Urinary bladder (tissue), 4 donors: Measurements from ENCODE around the gene CLDN16. TPM values are rescaled to one million over a fixed set of nuclear protein-coding genes. Genes with fewer than 3 reads are reported as not detected.

Source experiments
- DNase-seq: peaks from one replicate; pipeline ENCODE4 v3.0.0-alpha.2; 2015; ENCODE audit errors: extremely low spot score
- H3K27ac ChIP-seq: one replicate; pipeline ENCODE4 v1.5.1; 2013; ENCODE audit warnings: low read depth, mild to moderate bottlenecking, moderate library complexity
- H3K36me3 ChIP-seq: one replicate; pipeline ENCODE4 v1.6.1; 2013; ENCODE audit warnings: mild to moderate bottlenecking, moderate library complexity; ENCODE audit not compliant: insufficient read depth
- H3K4me1 ChIP-seq: one replicate; pipeline ENCODE4 v1.6.1; 2013; ENCODE audit warnings: mild to moderate bottlenecking, moderate library complexity; ENCODE audit not compliant: insufficient read depth
- H3K4me3 ChIP-seq: one replicate; pipeline ENCODE4 v1.5.1; 2013; ENCODE audit warnings: low read depth, low read length
- WGBS: extraction: QIAGEN DNeasy Blood & Tissue Kit; methylation state at CpG from one replicate; pipeline ENCODE4 v1.1.7; 2013; 5-methylcytosine and 5-hydroxymethylcytosine counted together
- polyA plus RNA-seq: library from polyadenylated mRNA; stranded (reverse); fragments of 200-250 nt; gene quantifications from one replicate; pipeline ENCODE4 v1.2.3, GENCODE V29; 2013
- total RNA-seq: library from RNA; depleted of rRNA; stranded (reverse); fragments of >200 nt; gene quantifications from one replicate; pipeline ENCODE4 v1.2.3, GENCODE V29; 2014
- donor health status: healthy with polysubstance abuse.
- donor health status: healthy.

Gene CLDN16
- total and polyA plus RNA-seq, 2 donors = 0.16 to 0.37 TPM

DNA sequence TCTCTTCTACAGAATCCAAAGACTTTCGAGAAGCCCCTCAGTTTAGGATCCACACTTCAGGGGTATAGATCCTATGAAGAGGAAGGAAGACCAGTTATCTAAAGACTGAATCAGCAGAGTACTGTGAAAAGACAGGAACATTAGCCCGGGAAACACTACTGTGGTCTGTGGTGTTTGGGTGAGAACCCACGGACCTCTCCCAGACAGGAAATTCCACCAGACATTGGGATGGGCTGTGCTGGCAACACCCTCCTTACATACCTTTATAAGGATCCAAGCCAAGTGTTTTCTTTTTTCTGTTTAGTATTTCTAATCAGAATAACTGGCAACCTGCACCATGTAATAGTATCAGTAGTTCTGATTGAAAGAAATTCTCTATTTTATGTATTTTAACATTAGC, 47.7 kb downstream of the CLDN16 start:
- H3K27ac ChIP-seq = no peak overlapping the region
- no peak overlapping the region for H3K4me3 ChIP-seq
- WGBS = 66% methylated on average over 3 of the region's 3 CpGs
- no peak for DNase-seq
- no peaks in the 10 kb centered on the region for H3K4me1 ChIP-seq
- no peaks in the 10 kb centered on the region for H3K36me3 ChIP-seq

DNA sequence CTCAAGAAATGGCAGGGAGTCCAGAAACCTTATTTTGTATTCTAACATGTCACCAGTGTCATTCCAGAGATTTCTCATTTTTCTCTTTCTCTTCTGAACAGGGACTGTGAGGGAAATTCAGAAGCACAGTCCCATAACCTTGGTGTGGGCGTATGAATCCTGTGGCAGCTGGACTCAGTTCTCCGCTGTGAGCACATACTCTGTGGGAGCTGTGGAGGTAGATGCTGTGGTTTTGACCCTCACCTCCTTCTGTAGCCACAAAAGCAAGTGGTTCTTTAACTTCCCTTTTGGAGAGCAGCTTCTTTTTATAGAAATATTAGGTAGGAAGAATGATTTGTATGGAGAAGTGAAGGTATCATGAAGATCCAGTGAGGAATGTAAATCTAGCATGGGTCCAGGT, 48.4 kb downstream of the CLDN16 start:
- H3K27ac ChIP-seq = no peak overlapping the region
- DNase-seq = no peak
- no peaks in the 10 kb centered on the region for H3K4me1 ChIP-seq
- 86% methylated on average over 2 of the region's 2 CpGs for WGBS
- no peaks in the 10 kb centered on the region for H3K36me3 ChIP-seq
- H3K4me3 ChIP-seq = no peak overlapping the region

DNA sequence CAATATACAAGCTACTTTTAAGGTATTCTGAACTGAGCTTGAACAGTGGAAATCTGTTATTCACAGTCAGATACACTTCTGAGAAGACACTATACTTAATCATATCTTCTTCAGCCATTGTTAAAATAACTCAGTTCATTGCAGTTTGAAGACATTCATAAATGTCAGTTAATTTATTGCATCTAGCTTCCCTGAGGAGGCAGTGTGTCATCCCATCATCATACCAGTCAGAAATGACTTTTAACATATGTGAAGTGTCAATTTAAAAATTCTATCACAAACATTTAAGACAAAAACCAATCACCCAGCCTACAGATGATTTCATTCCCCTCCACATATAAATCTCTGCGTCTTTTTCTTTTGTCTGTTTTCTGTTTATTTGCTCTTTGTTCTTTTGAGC, 54.3 kb downstream of the CLDN16 start:
- 84% methylated on average over 1 of the region's 1 CpG for WGBS
- H3K36me3 ChIP-seq = no peaks in the 10 kb centered on the region

DNA sequence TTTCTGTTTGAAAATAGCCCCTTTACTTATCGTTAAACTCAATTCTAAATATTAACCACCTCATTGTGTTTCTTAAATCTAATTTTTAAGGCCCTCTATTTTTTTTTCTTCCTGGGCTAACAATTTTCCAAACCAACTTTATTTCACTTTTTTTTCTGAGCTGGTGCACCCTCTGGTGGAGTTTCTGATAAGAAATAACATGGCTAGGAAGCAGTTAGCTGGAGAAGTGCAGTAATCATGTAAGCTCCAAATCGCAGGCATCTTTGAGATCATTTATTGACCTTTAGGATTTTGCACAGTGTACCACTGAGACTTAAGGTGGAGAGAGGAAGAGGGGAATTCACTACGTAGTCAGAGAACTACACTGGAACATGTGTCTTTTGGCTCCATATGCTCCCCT, 55.3 kb downstream of the CLDN16 start:
- Histone ChIP-seq H3K4me1 (no peaks in the 10 kb centered on the region), H3K4me3 (no peak overlapping the region), H3K36me3 (no peaks in the 10 kb centered on the region), H3K27ac (no peak overlapping the region)
- no peak for DNase-seq
- 71% methylated on average over 3 of the region's 3 CpGs for WGBS

More for the DNA sequence above, 54.3 kb downstream of the CLDN16 start:
- Histone ChIP-seq H3K27ac (no peak overlapping the region), H3K4me3 (no peak overlapping the region), H3K4me1 (no peaks in the 10 kb centered on the region)
- DNase-seq = no peak

DNA sequence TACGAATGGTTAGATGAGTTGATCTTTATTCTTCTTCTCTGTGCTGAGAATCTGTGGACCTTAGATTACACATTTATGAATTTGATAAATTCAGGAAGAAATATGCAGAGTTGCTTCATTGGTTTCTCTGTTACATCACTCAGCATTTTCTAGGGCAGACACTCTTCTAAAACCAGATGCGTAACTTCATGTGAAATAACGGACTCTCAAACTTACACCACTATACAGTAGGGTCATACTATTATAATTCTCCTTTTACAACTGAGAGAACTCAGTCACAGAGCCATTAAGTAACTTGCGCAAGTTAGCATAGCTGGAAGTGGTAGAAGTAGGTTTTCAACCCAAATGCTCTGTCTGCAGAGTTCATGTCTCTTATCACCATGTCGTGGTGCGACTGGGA, 56.0 kb downstream of the CLDN16 start:
- Histone ChIP-seq H3K36me3 (no peaks in the 10 kb centered on the region), H3K4me3 (no peak overlapping the region), H3K4me1 (no peaks in the 10 kb centered on the region), H3K27ac (no peak overlapping the region)
- DNase-seq = no peak
- WGBS = 87% methylated on average over 6 of the region's 6 CpGs

DNA sequence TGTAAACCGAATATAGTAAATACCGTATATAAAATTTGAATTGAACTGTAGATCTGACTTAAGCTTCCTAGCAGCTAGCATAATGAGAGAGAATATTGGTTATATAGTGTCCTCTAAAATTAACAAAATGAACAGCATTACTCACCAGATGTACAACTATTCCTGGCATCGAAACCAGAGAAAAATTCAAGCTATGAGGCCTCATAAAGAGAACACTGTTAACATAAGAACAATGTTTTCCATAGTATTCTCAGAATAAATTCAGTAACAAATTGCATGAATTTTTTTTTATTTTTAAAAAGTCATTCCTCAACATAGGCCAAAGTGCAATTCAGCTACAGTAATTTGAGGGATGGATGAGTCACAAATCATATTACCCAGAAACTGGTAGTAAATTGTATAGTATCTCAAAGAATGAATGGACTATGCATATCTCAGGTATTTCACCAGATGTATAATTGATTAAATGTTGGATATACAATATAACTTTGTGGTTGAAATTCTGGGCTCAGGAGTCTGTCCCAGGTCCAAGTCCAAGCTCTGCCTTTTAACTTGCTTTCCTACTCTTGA, 56.7 kb downstream of the CLDN16 start:
- DNase-seq = no peak
- no peak overlapping the region for H3K27ac ChIP-seq
- WGBS = 86% methylated on average over 3 of the region's 3 CpGs
- no peaks in the 10 kb centered on the region for H3K36me3 ChIP-seq
- no peak overlapping the region for H3K4me3 ChIP-seq
- no peaks in the 10 kb centered on the region for H3K4me1 ChIP-seq

DNA sequence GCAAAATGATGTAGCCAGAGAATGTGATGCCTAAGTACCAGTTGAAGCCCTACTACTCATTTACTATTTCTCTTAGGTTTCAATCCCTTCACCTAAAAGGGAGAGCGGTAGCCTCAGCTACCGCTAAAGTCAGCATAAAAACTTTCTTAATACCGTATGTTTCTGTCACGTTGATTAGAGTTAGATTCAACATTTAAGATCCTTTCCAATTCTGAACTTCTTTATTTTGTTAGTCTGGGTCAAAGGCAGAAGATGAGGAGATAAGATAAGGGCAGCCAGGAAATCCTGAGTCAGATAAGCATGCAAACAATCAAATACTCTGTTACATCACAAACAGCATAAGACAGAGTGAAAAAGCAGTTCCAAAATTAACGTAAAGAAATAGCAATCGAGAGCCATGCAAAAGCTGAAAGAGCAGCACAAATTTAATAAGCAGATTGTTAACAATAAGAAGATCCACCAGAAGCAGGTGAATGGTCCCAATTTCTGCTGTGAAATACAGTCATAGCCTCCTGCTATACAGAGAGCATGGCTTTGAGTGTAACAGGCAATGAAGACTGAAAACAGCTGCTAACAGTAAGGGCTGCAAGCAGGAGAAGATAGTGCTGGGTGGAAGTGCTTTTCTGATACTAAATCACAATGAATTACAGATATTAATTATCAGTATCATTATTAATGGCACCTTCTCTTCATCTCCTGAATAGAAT, 58.8 kb downstream of the CLDN16 start:
- no peak for DNase-seq

DNA sequence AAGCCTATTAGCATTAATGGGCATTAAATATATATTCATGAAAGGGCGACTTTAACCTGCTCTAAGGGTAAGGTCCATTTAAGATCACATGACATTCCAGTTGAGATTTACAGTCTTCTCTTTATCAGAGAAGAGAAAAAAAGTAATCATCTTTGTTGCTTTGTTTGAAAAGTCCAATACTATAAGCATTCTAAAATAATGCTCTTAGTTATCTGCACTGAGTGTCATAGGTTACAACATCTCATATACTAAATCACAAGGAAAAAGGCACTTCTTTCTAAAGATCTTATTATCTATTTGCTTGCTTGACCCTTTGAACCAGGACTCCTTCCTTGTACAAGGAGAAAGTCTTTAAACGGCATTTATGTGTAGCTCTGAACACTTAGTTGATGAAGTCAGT, 60.3 kb downstream of the CLDN16 start:
- Histone ChIP-seq H3K4me3 (no peak overlapping the region), H3K36me3 (no peaks in the 10 kb centered on the region), H3K27ac (no peak overlapping the region), H3K4me1 (no peaks in the 10 kb centered on the region)
- 55% methylated on average over 2 of the region's 2 CpGs for WGBS
- DNase-seq = no peak

More for the DNA sequence above, 58.8 kb downstream of the CLDN16 start:
- 12% methylated on average over 6 of the region's 6 CpGs for WGBS
- no peak overlapping the region for H3K4me3 ChIP-seq
- H3K36me3 ChIP-seq = no peaks in the 10 kb centered on the region
- no peak overlapping the region for H3K27ac ChIP-seq
- no peaks in the 10 kb centered on the region for H3K4me1 ChIP-seq

DNA sequence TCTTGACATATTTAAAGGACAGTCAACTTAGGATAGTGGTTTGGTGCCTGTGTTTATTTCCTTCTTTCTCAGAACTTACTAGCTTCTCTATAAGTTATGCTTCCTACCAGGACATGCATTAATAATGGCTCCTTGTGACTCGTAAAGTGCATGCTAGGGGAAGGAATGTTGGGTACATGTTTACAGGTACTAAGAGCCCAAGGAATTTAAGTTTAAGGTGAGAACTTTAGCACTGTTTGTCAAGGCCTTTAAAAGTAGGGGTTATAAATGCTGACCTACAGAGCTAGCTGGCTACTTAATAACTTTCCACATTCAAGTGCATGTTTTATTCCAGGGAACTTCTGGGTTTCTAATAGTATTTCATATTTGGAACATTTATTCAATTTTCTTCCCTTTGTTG, 61.8 kb downstream of the CLDN16 start, which contains the start of gene TMEM207:
Gene TMEM207 (minus strand): TSS at position 101 of the 400 bp plus-strand sequence. CDS start 92 bp downstream, at position 9.
- no peak within 1 kb of the TSS for H3K27ac ChIP-seq
- H3K36me3 ChIP-seq = no peaks in the 10 kb centered on the region
- H3K4me1 ChIP-seq = no peaks in the 10 kb centered on the region
- no peak for DNase-seq
- 67% methylated on average over 1 of the region's 1 CpG for WGBS
- H3K4me3 ChIP-seq = no peak within 1 kb of the TSS

DNA sequence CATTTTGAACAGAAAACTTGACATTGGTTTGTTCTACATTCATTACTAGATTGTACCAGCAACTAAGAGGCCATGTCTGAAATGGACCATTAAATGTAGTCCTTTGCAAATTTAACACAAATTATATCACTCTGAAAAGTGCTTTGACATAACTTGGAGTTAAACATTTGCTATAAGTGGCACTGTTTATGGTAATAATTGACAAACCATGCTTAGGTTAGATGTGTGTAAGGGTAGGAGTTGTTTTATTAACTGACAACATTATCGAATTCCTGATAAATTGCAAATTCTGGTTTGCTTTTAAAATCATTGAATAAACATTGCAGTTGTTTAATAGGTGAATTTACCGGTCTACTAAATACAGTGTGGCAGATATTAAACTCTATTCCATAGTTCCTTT, 67.9 kb downstream of the CLDN16 start:
- WGBS = 60% methylated on average over 2 of the region's 2 CpGs

DNA sequence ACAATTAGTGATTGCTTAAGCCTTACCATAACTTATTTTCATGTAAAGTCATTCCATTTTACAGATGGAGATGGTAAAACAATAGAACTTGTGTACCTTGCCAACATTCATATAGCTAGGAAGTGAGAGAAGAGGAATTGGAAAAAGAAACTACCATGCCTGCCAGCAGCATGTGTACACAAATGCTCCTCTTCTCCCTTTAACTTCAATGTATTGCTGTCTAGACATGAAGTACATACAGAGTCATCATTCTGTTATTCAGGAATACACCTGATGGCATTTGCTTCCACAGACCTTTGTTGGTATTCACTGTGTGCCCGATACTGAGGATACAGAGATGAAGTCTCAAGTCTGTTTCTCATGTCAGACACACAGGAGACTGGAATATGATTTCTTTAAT, 68.8 kb downstream of the CLDN16 start:
- DNase-seq = no peak
- no peak overlapping the region for H3K4me3 ChIP-seq
- H3K4me1 ChIP-seq = no peaks in the 10 kb centered on the region
- H3K27ac ChIP-seq = no peak overlapping the region
- no peaks in the 10 kb centered on the region for H3K36me3 ChIP-seq
- 94% methylated on average over 1 of the region's 1 CpG for WGBS

More for the DNA sequence above, 67.9 kb downstream of the CLDN16 start:
- Histone ChIP-seq H3K4me3 (no peak overlapping the region), H3K27ac (no peak overlapping the region), H3K4me1 (no peaks in the 10 kb centered on the region), H3K36me3 (no peaks in the 10 kb centered on the region)
- no peak for DNase-seq

DNA sequence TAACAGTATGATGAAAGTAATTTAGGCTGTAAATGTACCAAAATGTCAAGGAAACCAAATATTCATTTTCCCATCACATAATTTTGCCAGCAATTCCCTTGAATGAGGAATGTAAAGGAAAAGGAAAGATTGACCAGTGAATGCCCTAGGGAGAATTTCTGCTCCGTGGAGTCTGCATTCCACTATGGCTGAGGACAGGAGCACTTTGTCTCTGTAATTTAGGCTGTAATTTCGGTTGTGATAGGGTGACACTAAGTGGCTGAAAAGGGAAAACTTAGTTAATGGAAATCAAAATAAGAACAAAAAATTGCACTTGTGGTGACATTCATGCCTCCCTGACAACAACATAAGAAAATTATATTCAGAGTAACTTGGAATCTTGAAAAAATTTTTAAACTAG, 70.1 kb downstream of the CLDN16 start:
- Histone ChIP-seq H3K27ac (no peak overlapping the region), H3K4me3 (no peak overlapping the region), H3K36me3 (no peaks in the 10 kb centered on the region), H3K4me1 (no peaks in the 10 kb centered on the region)
- 24% methylated on average over 2 of the region's 2 CpGs for WGBS
- DNase-seq = no peak
